HG02938 (cell line): ENCODE measurements around the gene FBXO27.
"Not testable (repeated sequence)": the region's sequence is repeated elsewhere in the genome, so short reads cannot be mapped to it uniquely, and the experiment has no call there.

Source experiments
- ATAC-seq: cut with Tn5 transposase; IDR thresholded peaks from one replicate; pipeline ENCODE4 v1.9.1; 2021; ENCODE audit warnings: mild to moderate bottlenecking, moderate library complexity; ENCODE audit not compliant: unreplicated experiment

FBXO27 gene

GRCh38 chr19:39032063-39032918 is at the start of gene FBXO27:
Gene FBXO27, minus strand, starts transcription at chr19:39032549. Its CDS starts 322 bp downstream, at chr19:39032227.
- ATAC-seq = no peak

- ATAC-seq = no peak
These were observed 48.1 kb upstream of the FBXO27 start for GRCh38 chr19:39080431-39080830.

DNA sequence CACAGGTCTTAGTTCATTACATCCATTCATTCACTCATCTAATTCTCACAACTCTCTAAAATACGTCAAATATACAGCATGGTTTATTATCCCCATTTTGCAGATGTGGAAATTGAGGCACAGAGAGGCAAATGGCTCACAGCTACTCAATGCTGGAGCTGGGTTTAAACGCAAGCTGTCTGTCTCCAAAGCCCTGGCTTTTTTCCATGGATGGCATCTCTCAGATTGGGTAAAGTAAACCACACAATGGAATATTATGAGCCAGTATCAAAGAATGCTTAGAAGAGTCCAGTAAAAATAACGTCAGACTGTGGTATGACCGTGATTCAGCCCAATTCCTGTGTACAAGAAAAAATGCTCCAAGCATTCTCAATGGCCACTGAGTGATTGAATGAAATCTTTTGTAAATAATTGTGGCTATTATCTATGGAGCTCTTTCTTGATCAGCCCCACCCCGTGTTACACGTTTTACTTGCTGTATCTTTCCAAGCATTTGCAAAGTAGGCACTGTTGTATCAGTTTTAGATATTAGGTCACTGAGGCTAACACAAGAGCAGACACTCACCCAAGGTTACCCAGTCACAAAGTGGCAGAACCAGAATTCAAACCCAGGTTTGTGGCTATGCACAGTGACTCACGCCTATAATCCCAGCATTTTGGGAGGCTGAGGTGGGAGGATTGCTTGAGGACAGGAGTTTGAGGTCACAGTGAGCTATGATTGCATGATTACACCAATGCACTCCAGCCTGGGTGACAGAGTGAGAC is 46.3 kb upstream of the FBXO27 start:
- no peak for ATAC-seq

DNA sequence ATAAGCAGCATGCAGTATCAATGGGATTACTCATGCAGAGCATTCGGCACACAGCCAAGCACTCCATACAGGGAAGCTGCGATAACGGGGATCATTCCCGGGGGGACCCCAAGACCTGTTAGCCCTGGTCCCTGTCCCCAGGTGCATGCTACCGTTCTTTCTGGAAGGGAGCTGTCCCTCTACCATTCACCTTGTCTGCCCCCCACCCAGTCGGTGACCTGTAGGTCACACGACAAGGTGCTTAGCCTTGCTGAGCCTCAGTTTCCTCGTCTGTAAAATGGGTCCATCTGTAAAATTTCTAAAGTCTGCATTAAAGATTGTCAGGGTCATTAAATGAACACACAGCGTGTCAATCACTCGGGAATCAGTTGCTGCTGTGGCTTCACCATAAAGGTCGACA is 45.0 kb upstream of the FBXO27 start:
- no peak for ATAC-seq

DNA sequence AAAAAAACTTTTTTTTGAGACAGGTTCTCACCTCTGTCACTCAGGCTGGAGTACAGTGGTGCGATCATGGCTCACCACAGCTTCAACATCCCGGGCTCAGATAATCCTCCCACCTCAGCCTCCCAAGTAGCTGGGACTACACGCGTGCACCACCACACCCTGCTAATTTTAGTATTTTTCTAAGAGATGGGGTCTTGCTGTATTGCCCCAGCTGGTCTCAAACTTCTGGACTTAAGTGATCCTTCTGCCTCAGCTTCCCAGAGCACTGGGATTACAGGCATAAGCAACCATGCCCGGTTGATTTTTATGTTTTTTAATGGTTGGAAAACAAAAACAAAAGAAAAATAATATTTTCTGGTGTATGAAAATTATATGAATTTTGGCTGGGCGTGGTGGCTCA is 42.6 kb upstream of the FBXO27 start:
- ATAC-seq = no peak

GRCh38 chr19:39074205-39074692 is 41.9 kb upstream of the FBXO27 start:
- no peak for ATAC-seq

GRCh38 chr19:39070888-39071287 is 38.5 kb upstream of the FBXO27 start:
- ATAC-seq = no peak

- ATAC-seq = not testable (repeated sequence)
These were observed 35.9 kb upstream of the FBXO27 start for GRCh38 chr19:39068259-39068658.

DNA sequence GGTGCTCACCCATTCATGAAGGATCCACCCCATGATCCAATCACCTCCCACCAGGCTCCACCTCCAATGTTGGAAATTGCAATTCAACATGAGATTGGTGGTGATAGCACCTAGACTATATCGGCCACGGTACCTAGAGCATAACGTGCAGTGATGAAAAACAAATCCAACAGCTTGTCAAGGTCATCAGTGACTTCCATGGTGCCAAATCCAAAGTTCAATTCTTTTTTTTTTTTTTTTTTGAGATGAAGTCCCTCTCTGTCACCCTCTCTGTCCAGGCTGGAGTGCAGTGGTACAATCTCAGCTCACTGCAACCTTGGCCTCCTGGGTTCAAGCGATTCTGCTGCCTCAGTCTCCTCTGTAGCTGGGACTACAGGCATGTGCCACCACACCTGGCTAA is 34.8 kb upstream of the FBXO27 start:
- ATAC-seq = no peak

DNA sequence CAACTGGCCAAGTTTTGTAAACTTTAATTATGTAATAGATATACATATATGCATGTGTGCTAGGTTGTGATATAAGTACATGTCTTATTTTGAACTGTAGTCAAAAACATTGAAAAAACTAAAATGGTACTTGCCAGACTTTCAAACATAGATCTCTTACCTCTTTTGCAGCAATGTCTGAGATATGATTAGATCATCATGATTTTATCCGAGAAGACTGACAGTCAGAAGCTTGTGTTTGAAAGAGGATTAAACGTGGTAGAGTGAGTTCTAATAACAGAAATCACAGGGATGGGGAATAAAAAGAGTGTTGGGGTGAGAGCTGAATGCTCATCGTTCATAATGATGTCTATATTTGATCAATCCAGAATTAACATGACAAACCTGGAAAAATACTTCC is 33.6 kb upstream of the FBXO27 start:
- ATAC-seq = no peak

DNA sequence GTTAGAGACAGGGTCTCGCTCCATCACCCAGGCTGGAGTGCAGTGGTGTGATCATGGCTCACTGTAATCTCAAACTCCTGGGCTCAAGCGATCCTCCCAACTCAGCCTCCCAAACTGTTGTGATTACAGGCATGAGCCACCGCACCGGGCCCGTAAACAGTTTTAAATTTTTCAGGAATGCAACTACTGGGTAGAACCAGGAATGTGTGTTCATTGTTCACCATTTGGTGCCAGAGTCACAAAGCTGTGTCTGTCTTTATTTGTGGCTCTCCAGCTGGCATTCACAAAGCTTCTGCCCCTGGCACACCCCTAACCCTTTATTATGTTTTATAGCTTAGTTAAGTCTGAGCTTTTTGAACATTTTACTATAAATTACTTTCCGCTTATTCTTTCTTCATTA is 32.1 kb upstream of the FBXO27 start:
- ATAC-seq = no peak

- no peak for ATAC-seq
These were observed 27.8 kb upstream of the FBXO27 start for GRCh38 chr19:39060171-39060570.

GRCh38 chr19:39059302-39059701 is 27.0 kb upstream of the FBXO27 start:
- ATAC-seq = no peak

DNA sequence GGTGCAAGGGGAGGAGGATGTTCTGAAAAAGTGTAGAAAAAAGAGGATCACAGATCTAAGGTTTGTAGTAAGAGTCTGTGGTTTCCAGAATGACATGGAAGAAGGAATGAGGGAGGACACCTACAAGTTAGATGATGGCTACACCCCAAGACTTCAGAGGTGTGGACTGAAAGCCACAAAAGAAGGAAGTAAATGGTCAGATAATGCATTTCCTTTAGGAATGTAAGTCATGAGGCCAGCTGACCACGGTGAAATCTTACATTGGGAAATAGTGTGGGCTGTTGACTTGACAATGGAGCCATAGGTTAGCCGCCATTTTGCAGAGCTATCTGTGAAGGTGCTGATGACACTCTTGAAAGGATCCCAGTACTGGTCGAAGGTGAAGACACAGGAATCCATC is 25.3 kb upstream of the FBXO27 start:
- ATAC-seq = no peak

- ATAC-seq = no peak
These were observed 21.7 kb upstream of the FBXO27 start for GRCh38 chr19:39054091-39054470.

DNA sequence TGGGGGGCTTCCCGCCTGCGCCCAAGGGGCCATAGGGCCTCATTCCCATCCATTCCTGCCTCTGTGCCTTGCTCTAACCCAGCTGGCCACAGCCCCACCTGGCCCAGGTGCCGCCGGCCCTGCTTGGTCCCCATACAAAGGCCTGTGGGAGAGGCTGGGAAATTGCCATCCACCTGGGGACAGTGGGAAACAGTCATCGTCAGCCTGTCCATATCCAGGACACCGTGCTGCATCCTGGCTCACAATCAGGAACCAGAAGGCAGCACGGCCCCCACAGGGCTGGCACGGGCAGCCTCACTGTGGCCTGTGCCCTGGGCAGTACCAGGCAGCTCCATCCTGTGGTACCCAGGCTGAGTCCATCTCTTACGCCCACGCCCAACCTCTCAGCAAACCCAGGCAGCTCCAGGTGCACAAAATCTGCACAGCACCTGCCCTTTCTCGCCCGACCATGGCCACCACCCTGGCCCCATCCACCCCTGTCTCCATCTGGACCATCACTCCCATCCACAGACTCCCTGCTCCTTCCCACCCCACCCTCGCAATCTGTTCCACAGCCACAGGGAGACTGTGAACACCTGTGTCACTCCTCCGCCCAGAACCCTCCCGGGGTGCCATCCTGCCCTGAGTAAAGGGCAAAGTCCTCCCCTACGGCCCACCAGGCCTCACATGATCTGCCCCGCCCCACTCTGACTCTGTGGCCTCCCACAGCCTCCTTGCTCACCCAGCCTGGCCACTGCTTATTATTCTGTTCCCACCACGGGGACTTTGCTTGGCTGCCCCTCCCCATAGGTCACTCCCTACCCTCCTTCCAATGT is 21.1 kb upstream of the FBXO27 start:
- ATAC-seq = no peak

DNA sequence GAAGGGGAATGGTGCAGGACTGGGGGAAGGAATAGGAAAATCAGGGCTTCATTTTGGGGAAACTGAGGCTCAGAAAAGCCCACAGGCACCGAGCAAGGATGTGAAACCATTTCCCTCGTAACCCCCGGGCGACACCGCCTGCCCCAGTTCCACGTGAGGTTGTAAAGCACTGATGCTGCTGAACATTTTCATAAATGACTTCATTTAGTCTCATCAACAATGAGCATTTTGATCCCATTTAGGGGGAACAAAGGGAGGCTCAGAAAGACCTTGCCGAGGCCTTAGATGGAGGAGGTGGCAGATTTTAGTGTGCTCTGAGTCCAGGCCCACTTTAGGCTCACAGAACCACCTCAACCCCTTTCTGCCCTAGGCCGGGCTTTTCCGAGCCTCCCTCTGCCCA is 20.5 kb upstream of the FBXO27 start:
- ATAC-seq = no peak

DNA sequence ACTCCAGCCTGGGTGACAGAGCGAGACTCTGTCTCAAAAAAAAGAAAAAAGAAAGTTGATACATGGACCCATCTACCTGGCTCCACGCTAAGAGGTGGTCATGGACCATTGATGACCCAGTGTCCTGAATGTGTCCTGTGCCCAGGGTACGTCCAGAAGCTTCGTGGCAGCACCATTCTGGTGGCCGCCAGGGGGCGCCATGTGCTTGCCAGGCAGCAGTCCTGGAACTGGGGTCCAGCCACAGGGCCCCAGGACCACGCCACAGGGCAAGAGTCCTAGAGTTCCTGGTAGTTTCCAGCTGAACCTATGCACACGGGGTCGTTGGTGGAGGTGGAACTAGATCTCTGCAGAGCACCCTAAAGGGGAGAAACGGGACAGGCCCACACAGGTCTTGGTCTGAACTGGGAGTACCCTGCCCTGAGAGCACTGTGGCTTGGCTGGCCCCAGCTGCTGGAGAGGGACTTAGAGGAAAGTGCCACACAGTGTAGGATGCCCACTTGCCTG is 19.9 kb upstream of the FBXO27 start:
- ATAC-seq = no peak

- ATAC-seq = no peak
These were observed 14.7 kb upstream of the FBXO27 start for GRCh38 chr19:39047073-39047472.

- ATAC-seq = no peak
These were observed 13.9 kb upstream of the FBXO27 start for GRCh38 chr19:39046037-39046821.
